ENCODE measurements around the gene DIPK1C. TPM values are rescaled to one million over a fixed set of nuclear protein-coding genes. Genes with fewer than 3 reads are reported as not detected.

The DIPK1C gene
- polyA plus RNA-seq, 2 of the 4 experiments (the other 2 are of a cell fraction): not detected

- Histone ChIP-seq H3K4me2 (peak overlapping the region; percentile 76; the same call in 2 of the 3 replicates), H3K27ac (no peak overlapping the region), H3K9me3 (no peaks in the 10 kb centered on the region), H3K4me1 (0 out of 3 replicates have a peak, but pooled peaks cover 4% of the 10 kb centered on the region), H3K4me3 (no peak overlapping the region)
- ChIA-PET POLR2A (no interaction called here), CTCF (interaction anchor here (1.2 kb wide), 1 partner anchor 115 kb away, joined by 3 read pairs; no protein-coding TSS in a partner anchor)
- no peak for FAIRE-seq
- WGBS (ENCODE audit: missing lambda C conversion rate): 41% methylated on average over 13 of the region's 34 CpGs
- no peak for DNase-seq (ENCODE audit: low read depth in 1 of 2, low spot score in 1 of 2)
- TF ChIP-seq, protein P1, sequence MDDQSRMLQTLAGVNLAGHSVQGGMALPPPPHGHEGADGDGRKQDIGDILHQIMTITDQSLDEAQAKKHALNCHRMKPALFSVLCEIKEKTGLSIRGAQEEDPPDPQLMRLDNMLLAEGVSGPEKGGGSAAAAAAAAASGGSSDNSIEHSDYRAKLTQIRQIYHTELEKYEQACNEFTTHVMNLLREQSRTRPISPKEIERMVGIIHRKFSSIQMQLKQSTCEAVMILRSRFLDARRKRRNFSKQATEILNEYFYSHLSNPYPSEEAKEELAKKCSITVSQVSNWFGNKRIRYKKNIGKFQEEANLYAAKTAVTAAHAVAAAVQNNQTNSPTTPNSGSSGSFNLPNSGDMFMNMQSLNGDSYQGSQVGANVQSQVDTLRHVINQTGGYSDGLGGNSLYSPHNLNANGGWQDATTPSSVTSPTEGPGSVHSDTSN (IDR thresholded peaks at IDR 0.05): no peak
- no peak for TF ChIP-seq ZNF302 (CRISPR knock-in tag; IDR thresholded peaks at IDR 0.05)
- no peak for TF ChIP-seq SMC3 (IDR thresholded peaks at IDR 0.05)
- no peak for TF ChIP-seq E2F6 (IDR thresholded peaks at IDR 0.05; ENCODE audit: borderline replicate concordance, low read depth)
- TF ChIP-seq, protein P2, sequence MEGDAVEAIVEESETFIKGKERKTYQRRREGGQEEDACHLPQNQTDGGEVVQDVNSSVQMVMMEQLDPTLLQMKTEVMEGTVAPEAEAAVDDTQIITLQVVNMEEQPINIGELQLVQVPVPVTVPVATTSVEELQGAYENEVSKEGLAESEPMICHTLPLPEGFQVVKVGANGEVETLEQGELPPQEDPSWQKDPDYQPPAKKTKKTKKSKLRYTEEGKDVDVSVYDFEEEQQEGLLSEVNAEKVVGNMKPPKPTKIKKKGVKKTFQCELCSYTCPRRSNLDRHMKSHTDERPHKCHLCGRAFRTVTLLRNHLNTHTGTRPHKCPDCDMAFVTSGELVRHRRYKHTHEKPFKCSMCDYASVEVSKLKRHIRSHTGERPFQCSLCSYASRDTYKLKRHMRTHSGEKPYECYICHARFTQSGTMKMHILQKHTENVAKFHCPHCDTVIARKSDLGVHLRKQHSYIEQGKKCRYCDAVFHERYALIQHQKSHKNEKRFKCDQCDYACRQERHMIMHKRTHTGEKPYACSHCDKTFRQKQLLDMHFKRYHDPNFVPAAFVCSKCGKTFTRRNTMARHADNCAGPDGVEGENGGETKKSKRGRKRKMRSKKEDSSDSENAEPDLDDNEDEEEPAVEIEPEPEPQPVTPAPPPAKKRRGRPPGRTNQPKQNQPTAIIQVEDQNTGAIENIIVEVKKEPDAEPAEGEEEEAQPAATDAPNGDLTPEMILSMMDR (IDR thresholded peaks at IDR 0.05): no peak
- no peak for TF ChIP-seq BCL3 (IDR thresholded peaks at IDR 0.05)
- TF ChIP-seq MAX (IDR thresholded peaks at IDR 0.05): no peak
- TF ChIP-seq POLR2AphosphoS2 (conservative IDR thresholded peaks at IDR 0.05; ENCODE audit: low read length): no peak
- TF ChIP-seq JUNB (IDR thresholded peaks at IDR 0.05): no peak
- TF ChIP-seq ELK1 (IDR thresholded peaks at IDR 0.05; ENCODE audit: low read depth, low read length): no peak
- TF ChIP-seq REST (IDR thresholded peaks at IDR 0.05): no peak
- no peak for TF ChIP-seq HOXB13 (CRISPR knock-in tag; IDR thresholded peaks at IDR 0.05; ENCODE audit: low read depth)
- no peak for TF ChIP-seq MAZ (IDR thresholded peaks at IDR 0.05; ENCODE audit: borderline replicate concordance, low read depth, low read length)
- TF ChIP-seq CEBPB (IDR thresholded peaks at IDR 0.05): no peak
- TF ChIP-seq KDM5A (IDR thresholded peaks at IDR 0.05): no peak
- no peak for TF ChIP-seq HOXB5 (CRISPR knock-in tag; IDR thresholded peaks at IDR 0.05)
- TF ChIP-seq, protein P3, sequence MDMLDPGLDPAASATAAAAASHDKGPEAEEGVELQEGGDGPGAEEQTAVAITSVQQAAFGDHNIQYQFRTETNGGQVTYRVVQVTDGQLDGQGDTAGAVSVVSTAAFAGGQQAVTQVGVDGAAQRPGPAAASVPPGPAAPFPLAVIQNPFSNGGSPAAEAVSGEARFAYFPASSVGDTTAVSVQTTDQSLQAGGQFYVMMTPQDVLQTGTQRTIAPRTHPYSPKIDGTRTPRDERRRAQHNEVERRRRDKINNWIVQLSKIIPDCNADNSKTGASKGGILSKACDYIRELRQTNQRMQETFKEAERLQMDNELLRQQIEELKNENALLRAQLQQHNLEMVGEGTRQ (IDR thresholded peaks at IDR 0.05): no peak
- TF ChIP-seq RAD21 (conservative IDR thresholded peaks at IDR 0.05 in 1 of 2, IDR thresholded peaks at IDR 0.05 in 1 of 2): no peak
- no peak for TF ChIP-seq MAFK (IDR thresholded peaks at IDR 0.05; ENCODE audit: partially characterized antibody)
- no peak for TF ChIP-seq JUN (IDR thresholded peaks at IDR 0.05)
- ATAC-seq: no peak
These were observed 765 bp upstream of the DIPK1C start for GRCh38 chr18:74457725-74458421.
